GM06990 (cell line): ENCODE data around the gene ATXN8OS.

ENCODE experiments used
- DNase-seq: peaks from one replicate; pipeline ENCODE4 v3.0.0-alpha.2; 2011; ENCODE audit not compliant: insufficient read length; ENCODE audit errors: extremely low read depth
- H3K27me3 ChIP-seq: replicated peaks from 2 replicates; pipeline ENCODE4 v1.6.0; 2011; ENCODE audit warnings: low read length; ENCODE audit not compliant: control insufficient read depth, insufficient read depth
- H3K36me3 ChIP-seq: 2 replicates; pipeline ENCODE4 v1.5.1; 2011; ENCODE audit warnings: low read length; ENCODE audit not compliant: control insufficient read depth, insufficient read depth
- H3K4me3 ChIP-seq: replicated peaks from 2 replicates; pipeline ENCODE4 v1.5.1; 2011; ENCODE audit warnings: low read depth, mild to moderate bottlenecking, control low read depth, low read length
- TF ChIP-seq, protein P1 (sequence below): IDR thresholded peaks from 2 replicates; pipeline ENCODE4 v1.5.1; 2011; ENCODE audit warnings: low read length, control low read depth, mild to moderate bottlenecking, inconsistent platforms; ENCODE audit not compliant: insufficient read depth, poor library complexity, severe bottlenecking

ATXN8OS gene

DNA sequence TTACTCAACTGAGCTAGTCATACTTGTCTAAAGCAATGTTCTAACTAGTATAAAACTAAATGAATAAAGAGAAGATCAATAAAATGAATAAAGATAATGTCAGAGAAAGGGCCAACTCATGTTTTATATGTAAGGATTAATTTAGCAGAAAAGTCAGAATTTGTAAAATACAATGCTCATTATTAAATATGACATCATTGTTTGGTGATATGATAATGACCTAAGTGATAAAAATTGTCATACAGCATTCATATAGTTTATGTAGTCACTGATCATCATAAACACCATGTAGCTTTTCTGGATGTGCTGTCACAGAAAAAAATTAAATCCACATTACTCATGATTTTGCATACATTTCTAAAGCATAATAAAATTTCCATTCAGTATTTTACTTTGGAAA is 3.1 kb upstream of the ATXN8OS start:
- no peaks in the 10 kb centered on the region for H3K27me3 ChIP-seq
- DNase-seq = no peak
- TF ChIP-seq, protein P1, sequence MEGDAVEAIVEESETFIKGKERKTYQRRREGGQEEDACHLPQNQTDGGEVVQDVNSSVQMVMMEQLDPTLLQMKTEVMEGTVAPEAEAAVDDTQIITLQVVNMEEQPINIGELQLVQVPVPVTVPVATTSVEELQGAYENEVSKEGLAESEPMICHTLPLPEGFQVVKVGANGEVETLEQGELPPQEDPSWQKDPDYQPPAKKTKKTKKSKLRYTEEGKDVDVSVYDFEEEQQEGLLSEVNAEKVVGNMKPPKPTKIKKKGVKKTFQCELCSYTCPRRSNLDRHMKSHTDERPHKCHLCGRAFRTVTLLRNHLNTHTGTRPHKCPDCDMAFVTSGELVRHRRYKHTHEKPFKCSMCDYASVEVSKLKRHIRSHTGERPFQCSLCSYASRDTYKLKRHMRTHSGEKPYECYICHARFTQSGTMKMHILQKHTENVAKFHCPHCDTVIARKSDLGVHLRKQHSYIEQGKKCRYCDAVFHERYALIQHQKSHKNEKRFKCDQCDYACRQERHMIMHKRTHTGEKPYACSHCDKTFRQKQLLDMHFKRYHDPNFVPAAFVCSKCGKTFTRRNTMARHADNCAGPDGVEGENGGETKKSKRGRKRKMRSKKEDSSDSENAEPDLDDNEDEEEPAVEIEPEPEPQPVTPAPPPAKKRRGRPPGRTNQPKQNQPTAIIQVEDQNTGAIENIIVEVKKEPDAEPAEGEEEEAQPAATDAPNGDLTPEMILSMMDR = no peak
- no peak overlapping the region for H3K4me3 ChIP-seq
- H3K36me3 ChIP-seq = no peaks in the 10 kb centered on the region

DNA sequence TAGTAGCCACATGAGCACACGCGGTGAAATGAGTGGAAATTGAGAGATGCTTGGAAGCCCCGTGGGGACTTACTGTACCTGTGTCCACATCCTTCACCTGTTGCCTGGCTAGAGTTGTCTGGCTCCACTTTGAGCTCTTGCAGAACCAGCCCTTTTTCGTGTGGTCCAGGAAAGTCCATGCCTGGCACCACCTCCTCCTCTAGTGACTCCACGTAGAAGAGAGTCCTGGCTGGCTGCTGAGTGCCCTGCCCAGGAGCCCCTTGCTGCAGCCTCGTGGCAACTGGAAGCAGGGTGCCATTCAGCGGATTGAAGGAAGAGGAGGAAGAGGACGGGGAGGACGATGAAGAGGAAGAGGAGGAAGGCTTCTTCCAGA is 515 bp upstream of the ATXN8OS start:
- Histone ChIP-seq H3K36me3 (no peaks in the 10 kb centered on the region), H3K27me3 (no peaks in the 10 kb centered on the region), H3K4me3 (no peak overlapping the region)
- no peak for DNase-seq
- TF ChIP-seq, protein P1 = no peak

DNA sequence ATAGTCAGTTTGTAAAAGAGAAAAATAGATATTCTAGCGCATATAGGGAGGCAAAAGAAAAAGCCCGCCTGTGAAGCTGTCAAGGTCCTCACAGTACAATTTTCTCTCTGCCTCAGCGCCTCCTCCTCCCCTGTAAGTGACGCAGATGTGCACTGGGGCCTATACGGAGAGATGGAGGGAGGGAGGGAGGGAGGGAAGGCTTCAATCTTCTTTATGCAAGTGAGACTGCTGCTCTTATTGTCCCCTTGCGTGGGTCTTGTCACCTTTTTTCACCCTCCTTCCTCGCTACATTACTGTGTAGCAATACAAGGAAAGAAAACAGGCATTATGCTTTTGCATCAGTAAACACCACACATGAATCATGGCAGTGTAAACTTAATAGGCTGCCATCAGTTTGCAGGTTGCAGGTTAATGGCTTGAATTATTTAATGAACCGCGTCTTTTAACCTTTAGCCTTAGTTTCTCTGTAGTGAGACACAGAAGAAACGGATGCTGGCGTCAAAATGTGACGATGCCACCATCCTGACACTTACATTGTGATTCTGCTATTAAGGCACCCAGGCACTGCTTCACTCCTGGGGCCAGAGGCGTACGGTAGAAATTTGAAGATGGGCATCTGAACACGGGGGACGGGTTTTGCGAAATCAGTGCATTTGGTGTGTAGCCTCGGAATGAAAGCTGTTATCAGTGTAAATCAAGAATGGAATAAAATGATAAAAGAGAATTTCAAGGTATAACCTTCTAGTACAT is 905 bp downstream of the ATXN8OS start, which contains the start of gene KLHL1:
TSS of gene KLHL1 (minus strand) at position 97 of the 750 bp plus-strand sequence. CDS start 753 bp downstream, outside the sequence.
- no peak within 1 kb of the TSS for H3K4me3 ChIP-seq
- no peak for DNase-seq

DNA sequence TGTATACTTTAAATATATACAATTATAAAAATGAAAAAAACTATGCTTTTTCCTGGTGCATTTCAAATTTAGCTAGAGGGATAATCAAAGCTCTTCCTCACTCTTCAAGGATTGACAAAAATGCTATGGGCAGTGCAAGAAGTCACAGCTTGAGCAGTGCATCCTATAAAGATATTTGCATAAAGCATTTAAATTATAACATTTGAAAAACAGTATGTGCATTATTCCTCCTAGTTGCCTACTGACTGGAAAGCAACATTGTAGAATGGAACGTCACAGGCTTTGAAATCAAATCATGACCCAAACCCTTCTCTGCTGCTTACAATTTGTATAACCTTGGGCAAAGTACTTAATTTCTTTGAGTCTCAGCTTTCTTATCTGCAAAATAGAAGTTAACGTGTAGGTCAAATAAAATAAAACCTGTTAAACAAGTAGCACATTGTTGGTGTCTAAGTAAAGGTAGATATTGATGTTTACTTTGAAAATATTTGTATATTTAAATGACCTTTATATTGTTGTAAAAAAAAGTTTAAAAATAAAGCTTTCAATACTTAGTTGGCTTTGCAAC is 9.8 kb downstream of the ATXN8OS start:
- H3K36me3 ChIP-seq = no peaks in the 10 kb centered on the region
- TF ChIP-seq, protein P1 = no peak

More for the DNA sequence above, 905 bp downstream of the ATXN8OS start, which contains the start of gene KLHL1:
- TF ChIP-seq, protein P1 = no peak
- Histone ChIP-seq H3K36me3 (no peaks in the 10 kb centered on the region), H3K27me3 (no peaks in the 10 kb centered on the region)

DNA sequence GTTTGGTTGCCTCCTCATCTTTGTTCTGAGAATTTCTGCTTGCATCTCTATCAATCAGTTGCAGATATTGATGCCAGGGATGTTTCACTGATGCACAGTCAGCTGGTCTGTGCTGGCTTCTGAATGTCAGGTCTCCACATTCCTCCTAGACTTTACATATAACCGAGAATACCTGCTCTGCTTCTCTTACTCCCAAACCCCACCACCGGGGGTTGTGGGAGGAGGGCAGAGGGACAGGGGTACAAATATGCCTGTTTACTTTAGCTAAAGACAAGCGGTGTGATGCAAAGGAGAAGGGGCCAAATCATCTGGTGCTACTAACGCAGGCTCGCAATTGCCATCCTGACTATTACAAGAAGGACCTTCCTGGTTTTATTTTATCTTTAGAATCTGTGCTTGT is 18.1 kb downstream of the ATXN8OS start:
- Histone ChIP-seq H3K4me3 (no peak overlapping the region), H3K36me3 (no peaks in the 10 kb centered on the region), H3K27me3 (no peaks in the 10 kb centered on the region)
- TF ChIP-seq, protein P1 = no peak
- DNase-seq = no peak

More for the DNA sequence above, 9.8 kb downstream of the ATXN8OS start:
- Histone ChIP-seq H3K27me3 (no peaks in the 10 kb centered on the region), H3K4me3 (no peak overlapping the region)
- no peak for DNase-seq
